ENCODE measurements around the gene IFT22. TPM values are rescaled to one million over a fixed set of nuclear protein-coding genes. Genes with fewer than 3 reads are reported as not detected.
"Not testable (repeated sequence)": the region's sequence is repeated elsewhere in the genome, so short reads cannot be mapped to it uniquely, and the experiment has no call there.

IFT22 gene
- polyA plus RNA-seq, 3 donors: 12.6 to 23.3 (median 14.2) TPM

DNA sequence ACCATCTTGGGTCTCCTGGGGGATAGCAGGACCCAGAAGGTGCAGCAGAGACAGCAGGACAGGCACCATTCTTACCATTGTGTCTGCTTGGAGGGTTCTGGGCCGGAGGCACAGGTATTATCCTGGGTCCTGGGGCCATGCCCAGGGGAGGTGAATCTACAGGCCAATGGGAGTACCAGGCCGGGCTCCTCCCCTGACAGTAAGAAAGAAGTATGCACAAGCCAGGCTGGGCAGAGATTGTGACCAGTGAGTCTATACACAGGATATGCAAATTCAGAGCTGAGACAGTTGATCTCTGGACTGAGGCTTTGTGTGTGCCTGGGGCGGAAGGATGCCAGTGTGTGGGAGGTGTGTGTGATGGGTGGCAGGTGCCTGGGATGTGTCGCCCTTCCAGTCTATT, 31.9 kb downstream of the IFT22 start:
- not testable (repeated sequence) for H3K27ac ChIP-seq (ENCODE audit: low read depth, low read length)
- 64 to 72% (median 67%) methylated on average over 3 to 4 of the region's 4 CpGs for WGBS, 3 donors

DNA sequence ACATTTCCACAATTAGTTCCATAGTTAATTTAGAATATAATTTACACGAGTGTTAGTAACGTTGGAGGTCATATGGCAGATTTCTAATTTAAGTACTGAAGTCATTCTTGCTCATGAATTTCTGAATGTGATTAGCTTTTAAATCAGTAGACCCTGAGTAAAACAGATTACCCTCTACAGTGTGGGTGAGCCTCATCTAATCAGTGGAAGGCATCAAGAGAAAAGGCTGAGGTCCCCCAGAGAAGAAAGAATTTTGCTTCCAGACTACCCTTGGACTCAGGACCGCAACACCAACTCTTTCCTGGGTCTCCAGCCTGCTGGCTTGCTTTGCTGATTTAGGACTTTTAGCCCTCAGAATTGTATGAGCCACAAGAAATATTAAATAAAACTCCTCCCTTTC, 33.2 kb downstream of the IFT22 start:
- 86 to 89% (median 89%) methylated on average over 3 of the region's 3 CpGs for WGBS, 3 donors

GRCh38 chr7:101287032-101287431, 34.6 kb downstream of the IFT22 start:
- WGBS, 3 donors: 32 to 74% (median 51%) methylated on average over 6 of the region's 6 CpGs

More for the DNA sequence above, 33.2 kb downstream of the IFT22 start:
- H3K27ac ChIP-seq (ENCODE audit: low read depth, low read length): no peak overlapping the region

DNA sequence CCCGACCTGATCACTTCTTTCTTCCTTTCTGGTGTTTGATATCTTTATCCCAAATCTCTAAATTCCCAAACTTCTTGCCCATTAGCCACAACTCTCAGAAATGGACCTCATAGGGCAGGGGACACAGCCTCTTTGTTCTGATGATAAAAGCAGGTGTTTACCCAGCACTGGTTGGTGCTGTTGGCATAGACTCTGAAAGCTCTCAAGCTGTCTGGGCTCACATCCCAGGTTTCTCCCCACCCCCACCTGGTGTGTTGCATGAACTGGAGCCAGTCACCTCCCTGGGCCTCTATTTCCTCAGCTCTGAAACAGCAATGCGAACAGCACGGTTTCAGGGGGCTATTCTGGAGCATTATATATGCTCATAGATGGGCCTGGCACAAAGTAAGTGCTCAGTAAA, 35.7 kb downstream of the IFT22 start:
- H3K27ac ChIP-seq (ENCODE audit: low read depth, low read length): not testable (repeated sequence)
- 62 to 64% (median 64%) methylated on average over 3 of the region's 3 CpGs for WGBS, 3 donors

More at GRCh38 chr7:101287032-101287431, 34.6 kb downstream of the IFT22 start:
- no peak overlapping the region for H3K27ac ChIP-seq (ENCODE audit: low read depth, low read length)

- H3K27ac ChIP-seq (ENCODE audit: low read depth, low read length): no peak overlapping the region
- 68 to 84% (median 78%) methylated on average over 9 of the region's 9 CpGs for WGBS, 3 donors
Observed at GRCh38 chr7:101285171-101285570, 36.4 kb downstream of the IFT22 start.

DNA sequence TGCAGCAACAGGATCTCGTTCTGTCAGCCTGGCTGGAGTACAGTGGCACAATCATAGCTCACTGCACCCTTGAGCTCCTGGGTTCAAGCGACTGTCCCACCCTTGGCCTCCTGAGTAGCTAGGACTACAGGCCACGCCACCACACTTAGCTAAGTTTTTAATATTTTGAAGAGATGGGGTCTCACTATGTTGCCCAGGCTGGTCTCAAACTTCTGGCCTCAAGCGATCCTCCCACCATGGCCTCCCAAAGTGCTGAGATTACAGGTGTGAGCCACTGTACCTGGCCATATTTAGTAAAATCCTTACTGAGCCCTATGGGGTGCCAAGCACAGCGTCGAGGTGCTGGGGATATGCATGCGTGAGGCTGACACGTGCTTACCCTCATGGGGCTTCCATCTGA, 40.7 kb downstream of the IFT22 start:
- not testable (repeated sequence) for H3K27ac ChIP-seq (ENCODE audit: low read depth, low read length)
- WGBS, 3 donors: 88 to 91% (median 89%) methylated on average over 8 of the region's 8 CpGs

DNA sequence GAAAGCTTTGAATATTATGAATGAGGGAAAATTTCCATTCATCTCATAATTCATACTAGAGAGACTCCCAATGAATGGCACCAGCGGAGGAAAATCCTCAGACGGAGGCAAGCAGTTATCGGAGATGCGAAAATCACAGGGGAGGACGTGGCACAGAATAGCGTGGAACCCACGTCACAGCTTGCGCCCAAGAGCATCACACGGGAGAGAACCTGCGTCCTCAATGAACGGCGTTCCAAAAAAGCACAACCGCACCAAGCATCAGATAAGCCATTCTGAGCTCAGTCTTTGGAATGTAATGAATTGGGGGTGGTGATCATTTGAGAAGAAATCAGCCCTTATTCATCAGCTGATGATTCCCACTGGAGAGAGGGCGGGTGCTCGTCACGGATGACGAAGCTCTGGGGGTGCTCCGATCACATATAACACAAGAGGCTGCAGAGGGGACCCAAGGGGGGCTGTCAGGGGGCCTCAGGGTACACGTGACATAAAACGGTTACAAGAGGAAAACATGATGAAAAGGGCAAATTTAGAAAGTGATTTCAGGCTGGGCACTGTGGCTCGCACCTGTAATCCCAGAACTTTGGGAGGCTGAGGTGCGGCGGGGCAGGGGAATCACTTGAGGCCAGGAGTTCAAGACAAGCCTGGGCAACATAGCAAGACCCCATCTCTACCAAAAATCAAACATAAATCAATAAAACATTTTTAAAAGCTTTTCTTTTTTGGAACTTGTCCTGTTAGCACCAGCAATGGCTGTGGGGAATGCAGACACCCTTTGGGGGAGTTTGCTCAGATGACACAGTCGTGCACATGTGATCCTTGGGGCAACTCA, 42.9 kb downstream of the IFT22 start:
- WGBS, 3 donors: 73 to 86% (median 75%) methylated on average over 24 of the region's 24 CpGs
- no peak overlapping the region for H3K27ac ChIP-seq (ENCODE audit: low read depth, low read length)

- WGBS, 3 donors: 81 to 84% (median 82%) methylated on average over 9 of the region's 9 CpGs
Observed at GRCh38 chr7:101277155-101277554, 44.5 kb downstream of the IFT22 start.

DNA sequence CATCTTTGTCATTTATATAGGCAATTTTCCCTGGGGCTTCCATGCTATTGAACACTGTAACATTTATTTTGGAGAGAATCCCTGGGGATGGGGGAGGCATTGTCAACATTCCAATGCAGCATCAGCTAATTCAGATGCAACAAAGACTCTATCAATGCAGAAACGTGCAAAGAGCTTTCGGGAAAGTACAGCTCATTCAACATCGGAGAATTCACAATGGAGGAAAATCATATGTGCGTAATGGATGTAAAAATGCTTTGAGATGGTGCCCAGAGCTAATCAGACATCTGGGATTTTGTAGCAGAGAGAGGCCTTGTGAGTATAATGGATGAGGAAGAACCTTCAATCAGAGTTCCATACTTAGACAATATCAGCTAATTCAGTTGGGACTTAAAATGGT, 48.4 kb downstream of the IFT22 start:
- 48 to 65% (median 56%) methylated on average over 4 of the region's 4 CpGs for WGBS, 3 donors
- H3K27ac ChIP-seq (ENCODE audit: low read depth, low read length): no peak overlapping the region

More at GRCh38 chr7:101277155-101277554, 44.5 kb downstream of the IFT22 start:
- H3K27ac ChIP-seq (ENCODE audit: low read depth, low read length): no peak overlapping the region

- no peak overlapping the region for H3K27ac ChIP-seq (ENCODE audit: low read depth, low read length)
- WGBS, 3 donors: 68 to 84% (median 80%) methylated on average over 5 of the region's 5 CpGs
Observed at GRCh38 chr7:101271021-101271420, 50.6 kb downstream of the IFT22 start.

GRCh38 chr7:101269664-101270063, 51.9 kb downstream of the IFT22 start:
- no peak overlapping the region for H3K27ac ChIP-seq (ENCODE audit: low read depth, low read length)
- WGBS, 3 donors: 86 to 88% (median 87%) methylated on average over 21 of the region's 21 CpGs

- no peak overlapping the region for H3K27ac ChIP-seq (ENCODE audit: low read depth, low read length)
- 62 to 72% (median 72%) methylated on average over 17 of the region's 17 CpGs for WGBS, 3 donors
Observed at GRCh38 chr7:101265622-101266516, 55.7 kb downstream of the IFT22 start.

DNA sequence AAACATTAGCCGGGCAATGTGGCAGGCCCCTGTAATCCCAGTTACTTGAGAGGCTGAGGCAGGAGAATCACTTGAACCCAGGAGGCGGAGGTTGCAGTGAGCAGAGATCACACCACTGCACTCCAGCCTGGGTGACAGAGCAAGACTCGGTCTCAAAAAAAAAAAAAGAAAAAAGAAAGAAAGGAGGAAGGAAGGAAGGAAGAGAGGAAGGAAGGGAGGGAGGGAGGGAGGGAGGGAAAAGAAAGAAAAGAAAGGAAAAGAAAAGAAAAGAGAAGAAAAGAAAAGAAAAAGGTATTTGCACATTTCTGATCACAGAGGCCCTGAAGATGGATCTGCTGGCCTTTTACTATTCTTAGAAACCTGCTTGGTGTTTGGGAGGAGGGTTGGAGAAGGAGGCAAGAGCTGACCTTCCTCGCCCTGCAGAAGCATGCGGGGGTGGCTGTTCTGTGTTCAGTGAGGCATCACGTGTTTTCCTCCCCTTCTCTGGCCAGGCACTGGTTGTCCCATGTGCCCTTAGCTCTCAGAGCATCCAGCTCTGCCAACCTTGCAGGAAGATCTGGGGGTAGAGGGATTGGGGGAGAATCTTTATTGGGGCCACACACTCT, 57.4 kb downstream of the IFT22 start:
- WGBS, 3 donors: 44 to 52% (median 49%) methylated on average over 6 of the region's 6 CpGs
- H3K27ac ChIP-seq (ENCODE audit: low read depth, low read length): not testable (repeated sequence)

Other genes starting within 250 kb of the IFT22 start
- 10 to 100 TPM in 2 of 3 donors, 1 to 10 TPM in 1; 6.7 to 23.1 (median 10.2) TPM for gene TRIM56, start 236.3 kb downstream of the IFT22 start, polyA plus RNA-seq
- gene SERPINE1, start 194.7 kb downstream of the IFT22 start, polyA plus RNA-seq: 100 to 1,000 TPM in 1 of 3 donors, 10 to 100 TPM in 2; 17.2 to 110 (median 29.5) TPM
- gene AP1S1, start 167.3 kb downstream of the IFT22 start, polyA plus RNA-seq: 10 to 100 TPM; 25.2 to 42.6 (median 32.5) TPM
- gene VGF, start 156.2 kb downstream of the IFT22 start, polyA plus RNA-seq: 1 to 10 TPM in 1 of 3 donors, under 1 TPM in 1, not detected in 1; 0.22 to 8.6 TPM
- gene NAT16, start 141.5 kb downstream of the IFT22 start, polyA plus RNA-seq: under 1 TPM in 1 of 3 donors, not detected in 2; 0.35 TPM
- not detected for gene MOGAT3, start 120.8 kb downstream of the IFT22 start, polyA plus RNA-seq
- gene PLOD3, start 104.2 kb downstream of the IFT22 start, polyA plus RNA-seq: 10 to 100 TPM; 34.0 to 49.1 (median 48.6) TPM
- 100 to 1,000 TPM in 2 of 3 donors, 10 to 100 TPM in 1; 51.5 to 140 (median 100) TPM for gene ZNHIT1, start 103.6 kb downstream of the IFT22 start, polyA plus RNA-seq
- gene CLDN15, start 84.0 kb downstream of the IFT22 start, polyA plus RNA-seq: 10 to 100 TPM in 2 of 3 donors, 1 to 10 TPM in 1; 6.1 to 29.1 (median 22.9) TPM
- 100 to 1,000 TPM; 177 to 416 (median 341) TPM for gene FIS1, start 76.7 kb downstream of the IFT22 start, polyA plus RNA-seq
- gene COL26A1, start 41.1 kb upstream of the IFT22 start, polyA plus RNA-seq: 1 to 10 TPM in 1 of 3 donors, under 1 TPM in 2; 0.01 to 1.1 (median 0.11) TPM

Data from adipose tissue (tissue), 3 donors.